K562 (cell line): ENCODE measurements around the gene VPS33A. TPM values are rescaled to one million over a fixed set of nuclear protein-coding genes. Genes with fewer than 3 reads are reported as not detected.

Experiments used
- ATAC-seq: fragments of 200-7000 bp; cut with Tn5 transposase; 3 replicates; pipeline ENCODE4 v1.9.1; 2020; ENCODE audit warnings: moderate library complexity
- BruUV-seq: library from RNA; stranded (reverse); fragments of 400-500 nt; replicated peaks from 2 replicates; lab custom pipeline; 2021; lab: Mats Ljungman, UMichigan
- CTCF ChIA-PET: fragments of 300-600 bp; formaldehyde crosslinking; extraction: SDS; loops from one replicate; lab custom pipeline; 2021; ENCODE audit warnings: low intra/inter-chr PET ratio; lab: Yijun Ruan, JAX
- POLR2A ChIA-PET: fragments of 300-600, 350-650 bp; sonication (Branson Sonifier 250); formaldehyde crosslinking; extraction: SDS; loops from one replicate; lab custom pipeline; 2021; ENCODE audit warnings: antibody characterized with exemption, inconsistent platforms; lab: Yijun Ruan, JAX
- DNase-seq, 4 experiments: peaks; one replicate each; pipeline versions ENCODE4 v3.0.0 to v3.0.0-alpha.2; 2011 to 2018; ENCODE audit warnings: low spot score in 3 of 4, mixed read lengths in 3 of 4; ENCODE audit errors: extremely low read depth in 1 of 4
- FAIRE-seq: peaks from 2 replicates; lab custom pipeline; 2011; peaks lifted over from hg19 to GRCh38; lab: Jason Lieb, UNC
- H2AFZ ChIP-seq: 2 replicates; pipeline ENCODE4 v1.6.0; 2011; ENCODE audit warnings: low read depth, low read length, control low read depth, inconsistent platforms
- H3K27ac ChIP-seq: fragments of 200-600 bp; 3 replicates; pipeline ENCODE4 v1.8.0; 2011; ENCODE audit warnings: low read depth, mild to moderate bottlenecking, control low read depth, inconsistent platforms, low read length, moderate library complexity, mixed read lengths; ENCODE audit errors: extremely low read depth
- H3K27me3 ChIP-seq, 2 experiments: fragments of 300-600 bp in 1 of 2; 2 replicates in 1 of 2; 3 replicates in 1 of 2; pipeline versions ENCODE4 v1.6.0 to v1.8.0; 2011; ENCODE audit warnings: inconsistent platforms in 2 of 2, low read length in 2 of 2, mild to moderate bottlenecking in 1 of 2, mixed read lengths in 1 of 2, moderate library complexity in 1 of 2; ENCODE audit not compliant: control insufficient read depth in 2 of 2, insufficient read depth in 2 of 2
- H3K36me3 ChIP-seq: fragments of 300-600 bp; 3 replicates; pipeline ENCODE4 v1.8.0; 2011; ENCODE audit warnings: mild to moderate bottlenecking, low read length, inconsistent platforms; ENCODE audit not compliant: control insufficient read depth, insufficient read depth
- H3K4me1 ChIP-seq, 2 experiments: fragments of 200-600 bp in 1 of 2; replicated peaks in 1 of 2; 2 replicates in 1 of 2; 3 replicates in 1 of 2; pipeline versions ENCODE4 v1.5.1 to v1.8.0; 2011; ENCODE audit warnings: inconsistent platforms in 2 of 2, low read length in 2 of 2, mild to moderate bottlenecking in 1 of 2, mixed read lengths in 1 of 2, moderate library complexity in 1 of 2; ENCODE audit not compliant: control insufficient read depth in 2 of 2, insufficient read depth in 2 of 2
- H3K4me2 ChIP-seq: 2 replicates; pipeline ENCODE4 v1.6.1; 2011; ENCODE audit warnings: low read length, control low read depth, inconsistent platforms, mixed read lengths; ENCODE audit not compliant: insufficient read depth
- H3K4me3 ChIP-seq: fragments of 200-600 bp; sonication (generic), shearing (Covaris generic); 2 replicates; pipeline ENCODE4 v1.5.1; 2016; ENCODE audit warnings: control low read depth, inconsistent platforms
- H3K79me2 ChIP-seq: fragments of 200-600 bp; 3 replicates; pipeline ENCODE4 v1.8.0; 2011; ENCODE audit warnings: low read length, inconsistent platforms; ENCODE audit not compliant: control insufficient read depth, insufficient read depth
- H3K9ac ChIP-seq, 2 experiments: 2 replicates each; pipeline versions ENCODE4 v1.6.0 to v1.6.1; 2011; ENCODE audit warnings: low read depth in 2 of 2, low read length in 2 of 2, control low read depth in 1 of 2, inconsistent platforms in 1 of 2, mild to moderate bottlenecking in 1 of 2, mixed read lengths in 1 of 2; ENCODE audit not compliant: insufficient read depth in 1 of 2
- H3K9me1 ChIP-seq: one replicate; pipeline ENCODE4 v1.6.0; 2011; ENCODE audit warnings: inconsistent platforms, mild to moderate bottlenecking, low read length, moderate library complexity; ENCODE audit not compliant: control insufficient read depth, insufficient read depth
- H3K9me3 ChIP-seq: replicated peaks from 2 replicates; pipeline ENCODE4 v1.5.1; 2011; ENCODE audit warnings: low read depth, low read length, inconsistent platforms; ENCODE audit not compliant: control insufficient read depth, insufficient read depth
- H4K20me1 ChIP-seq: replicated peaks from 2 replicates; pipeline ENCODE4 v1.6.1; 2011; ENCODE audit warnings: low read length, inconsistent platforms, mixed read lengths; ENCODE audit not compliant: control insufficient read depth, insufficient read depth
- BCLAF1 ChIP-seq, 2 experiments: fragments of 450-650 bp in 1 of 2; IDR thresholded peaks; 2 replicates each; pipeline ENCODE4 v1.6.1; 2011 to 2017; ENCODE audit warnings: low read depth in 2 of 2, antibody characterized with exemption in 1 of 2, borderline replicate concordance in 1 of 2, low read length in 1 of 2, mild to moderate bottlenecking in 1 of 2, mixed read lengths in 1 of 2; ENCODE audit not compliant: control insufficient read depth in 1 of 2
- HBP1 ChIP-seq: fragments of 450-650 bp; formaldehyde crosslinking; IDR thresholded peaks from 2 replicates; pipeline ENCODE4 v1.4.0; 2022; ENCODE audit warnings: missing genetic modification characterization
- PCBP1 ChIP-seq: fragments of 200-400 bp; formaldehyde crosslinking; IDR thresholded peaks from 2 replicates; pipeline ENCODE4 v1.6.1; 2018; ENCODE audit warnings: mild to moderate bottlenecking, low read depth, low read length; ENCODE audit not compliant: poor library complexity, severe bottlenecking
- POLR2G ChIP-seq: fragments of 200-400 bp; formaldehyde crosslinking; IDR thresholded peaks from 2 replicates; pipeline ENCODE4 v1.6.1; 2017; ENCODE audit warnings: low read depth, mild to moderate bottlenecking, antibody characterized with exemption, low read length, moderate library complexity
- RBM22 ChIP-seq: fragments of 200-400 bp; formaldehyde crosslinking; IDR thresholded peaks from 2 replicates; pipeline ENCODE4 v1.6.1; 2018; ENCODE audit warnings: low read length, low read depth; ENCODE audit not compliant: poor library complexity, severe bottlenecking
- ZBTB33 ChIP-seq: sonication (generic); formaldehyde crosslinking; IDR thresholded peaks from 2 replicates; pipeline ENCODE4 v1.8.1; 2023; ENCODE audit warnings: mild to moderate bottlenecking, missing genetic modification reagents
- ZBTB7A ChIP-seq: IDR thresholded peaks from 2 replicates; pipeline ENCODE4 v1.6.1; 2011; ENCODE audit warnings: low read depth, mild to moderate bottlenecking, low read length, moderate library complexity, borderline replicate concordance; ENCODE audit not compliant: control insufficient read depth
- WGBS: fragments of 100-300 bp; shearing (Covaris generic); methylation state at CpG from one replicate; pipeline ENCODE4 v1.1.6; 2016; ENCODE audit warnings: low coverage, mixed read lengths; ENCODE audit not compliant: insufficient coverage; ENCODE audit errors: missing lambda C conversion rate; 5-methylcytosine and 5-hydroxymethylcytosine counted together
- in situ Hi-C: fragments of 300-500 bp; cut with MboI; formaldehyde crosslinking; loops from 4 replicates; pipeline ENCODE4 v1.15.0; 2018; ENCODE audit warnings: inconsistent platforms, mixed read lengths
- intact Hi-C: fragments of 100-400 bp; cut with micrococcal nuclease; formaldehyde crosslinking; loops from 2 replicates; pipeline ENCODE4 v1.14.2; 2022
- polyA plus RNA-seq, 8 experiments: library from polyadenylated mRNA; depleted of rRNA in 4 of 8; stranded (reverse) in 5 of 8; unstranded in 3 of 8; fragments of >200 nt; fragmentation: Nextera tagmentation in 2 of 8; fragmentation: Illumina TruSeq in 1 of 8; extraction: Ambion mirVana in 2 of 8; extraction: Trizol in 1 of 8; gene quantifications; 2 replicates each; pipeline versions ENCODE4 v1.2.1 to v1.2.3, GENCODE V29; 2011 to 2014; ENCODE audit warnings: inconsistent platforms in 1 of 8, missing spikeins in 1 of 8
- total RNA-seq, 7 experiments: library from RNA; depleted of rRNA in 6 of 7; stranded (reverse); fragments of >200 nt in 6 of 7; fragmentation: Illumina TruSeq in 2 of 7; extraction: Trizol in 2 of 7; gene quantifications; 2 replicates each; pipeline versions ENCODE4 v1.2.1 to v1.2.3, GENCODE V29; 2011 to 2021; ENCODE audit warnings: low replicate concordance in 1 of 7

The VPS33A gene
- total and polyA plus RNA-seq, 9 of the 15 experiments (the other 6 are each of a cell fraction or from before 2014, with no cell fraction given) = 10.6 to 34.3 (median 25.3) TPM

- intact Hi-C loops (no loop called here), in situ Hi-C loops (no loop called here)
- H3K4me2 ChIP-seq = no peak overlapping the region
- DNase-seq (no peak), FAIRE-seq (no peak)
- H3K79me2 ChIP-seq = no peaks in the 10 kb centered on the region
- H4K20me1 ChIP-seq = no peaks in the 10 kb centered on the region; the same call in 1 of the 2 replicates
- peak overlapping the region; percentile 45; the same call in 1 of the 2 replicates for H3K4me3 ChIP-seq
- H3K9me3 ChIP-seq = no peaks in the 10 kb centered on the region
- H3K9ac ChIP-seq = peak overlapping the region in 1 of 2 experiments; percentile 89; a peak in 2 of 4 replicates
- CTCF ChIA-PET = no interaction called here
- H3K27ac ChIP-seq = no peak overlapping the region
- no peaks in the 10 kb centered on the region for H3K9me1 ChIP-seq
- 93% methylated on average over 17 of the region's 71 CpGs for WGBS
- no TSS peak for BruUV-seq
- no peaks in the 10 kb centered on the region for H3K27me3 ChIP-seq
- no peak overlapping the region for H2AFZ ChIP-seq
- POLR2A ChIA-PET = interaction anchor here (0.7 to 11.2 kb wide), 8 partner anchors 8 to 66 kb away, joined by 3 to 149 read pairs (median 4); partner anchors contain the start of gene DIABLO
- TF ChIP-seq BCLAF1 (IDR thresholded peaks at IDR 0.05; ENCODE audit: borderline replicate concordance in 1 of 2, control insufficient read depth in 1 of 2, low read depth in 2 of 2, low read length in 1 of 2) (no peak), ZBTB33 (peak; percentile 6; the same call in 1 of the 2 replicates), HBP1 (no peak), RBM22 (peak; percentile 32), ZBTB7A (0 out of 2 replicates have a peak, but pooled peaks have one; percentile 5), POLR2G (peak; percentile 63), PCBP1 (peak; percentile 10)
- TF ChIP-seq, all 486 proteins: peak for 5
- no peak for ATAC-seq
- Histone ChIP-seq H3K4me1 (peaks cover 7 to 59% of the 10 kb centered on the region in 2 experiments; a peak in 3 of 5 replicates), H3K36me3 (peaks cover 23% of the 10 kb centered on the region)
Measured at GRCh38 chr12:122204167-122205052, 61.9 kb downstream of the VPS33A start.
